ENCODE measurements around the gene MAVS.

MAVS gene

GRCh38 chr20:3915691-3916090, 69.1 kb downstream of the MAVS start:
- Mint-ChIP-seq H3K36me3 (ENCODE audit: insufficient read depth) (peaks cover 79% of the 10 kb centered on the region), H3K4me1 (peaks cover 35% of the 10 kb centered on the region), H3K4me3 (no peak overlapping the region), H3K9me3 (no peaks in the 10 kb centered on the region), H3K27ac (ENCODE audit: low read depth) (no peak overlapping the region), H3K27me3 (no peaks in the 10 kb centered on the region)
- DNase-seq (ENCODE audit: low spot score in 2 of 2) (no peak), ATAC-seq (replicated peaks; ENCODE audit: extremely low read depth, poor library complexity, severe bottlenecking) (no peak)

GRCh38 chr20:3916364-3916763, 69.7 kb downstream of the MAVS start:
- H3K9me3 Mint-ChIP-seq, result no peaks in the 10 kb centered on the region
- no peaks in the 10 kb centered on the region for H3K27me3 Mint-ChIP-seq
- peaks cover 35% of the 10 kb centered on the region for H3K4me1 Mint-ChIP-seq
- no peak overlapping the region for H3K27ac Mint-ChIP-seq (ENCODE audit: low read depth)
- peaks cover 77% of the 10 kb centered on the region for H3K36me3 Mint-ChIP-seq (ENCODE audit: insufficient read depth)
- no peak overlapping the region for H3K4me3 Mint-ChIP-seq
- ATAC-seq (replicated peaks; ENCODE audit: extremely low read depth, poor library complexity, severe bottlenecking) (no peak), DNase-seq (ENCODE audit: low spot score in 2 of 2) (no peak)

GRCh38 chr20:3919352-3919751, 72.7 kb downstream of the MAVS start:
- DNase-seq (ENCODE audit: low spot score in 2 of 2) (no peak), ATAC-seq (replicated peaks; ENCODE audit: extremely low read depth, poor library complexity, severe bottlenecking) (no peak)
- Mint-ChIP-seq H3K4me1 (peaks cover 43% of the 10 kb centered on the region), H3K27ac (ENCODE audit: low read depth) (peak overlapping the region; percentile 7), H3K36me3 (ENCODE audit: insufficient read depth) (peaks cover 68% of the 10 kb centered on the region), H3K4me3 (no peak overlapping the region), H3K9me3 (no peaks in the 10 kb centered on the region), H3K27me3 (no peaks in the 10 kb centered on the region)

GRCh38 chr20:3922223-3922982, 75.8 kb downstream of the MAVS start:
- Mint-ChIP-seq H3K36me3 (ENCODE audit: insufficient read depth) (peaks cover 59% of the 10 kb centered on the region), H3K27ac (ENCODE audit: low read depth) (peak overlapping the region; percentile 63), H3K4me3 (no peak overlapping the region), H3K27me3 (no peaks in the 10 kb centered on the region), H3K4me1 (peaks cover 51% of the 10 kb centered on the region), H3K9me3 (no peaks in the 10 kb centered on the region)
- DNase-seq (ENCODE audit: low spot score in 2 of 2) (no peak), ATAC-seq (replicated peaks; ENCODE audit: extremely low read depth, poor library complexity, severe bottlenecking) (no peak)

GRCh38 chr20:3922983-3923339, 76.3 kb downstream of the MAVS start:
- Mint-ChIP-seq H3K9me3 (no peaks in the 10 kb centered on the region), H3K4me1 (peaks cover 57% of the 10 kb centered on the region), H3K27me3 (no peaks in the 10 kb centered on the region), H3K4me3 (no peak overlapping the region), H3K36me3 (ENCODE audit: insufficient read depth) (peaks cover 56% of the 10 kb centered on the region), H3K27ac (ENCODE audit: low read depth) (peak overlapping the region; percentile 63)
- ATAC-seq (replicated peaks; ENCODE audit: extremely low read depth, poor library complexity, severe bottlenecking) (no peak), DNase-seq (ENCODE audit: low spot score in 2 of 2) (no peak)

- no peak overlapping the region for H3K4me3 Mint-ChIP-seq
Observed at GRCh38 chr20:3923818-3924217, 77.2 kb downstream of the MAVS start.

GRCh38 chr20:3924304-3925112, 77.9 kb downstream of the MAVS start:
- H3K27ac Mint-ChIP-seq (ENCODE audit: low read depth), result peak overlapping the region; percentile 83

More at GRCh38 chr20:3923818-3924217, 77.2 kb downstream of the MAVS start:
- peak overlapping the region; percentile 63 for H3K27ac Mint-ChIP-seq (ENCODE audit: low read depth)
- DNase-seq (ENCODE audit: low spot score in 2 of 2) (no peak), ATAC-seq (replicated peaks; ENCODE audit: extremely low read depth, poor library complexity, severe bottlenecking) (no peak)
- peaks cover 55% of the 10 kb centered on the region for H3K36me3 Mint-ChIP-seq (ENCODE audit: insufficient read depth)
- no peaks in the 10 kb centered on the region for H3K9me3 Mint-ChIP-seq
- peaks cover 61% of the 10 kb centered on the region for H3K4me1 Mint-ChIP-seq
- H3K27me3 Mint-ChIP-seq, result no peaks in the 10 kb centered on the region

GRCh38 chr20:3925113-3925695, 78.6 kb downstream of the MAVS start:
- peaks cover 67% of the 10 kb centered on the region for H3K4me1 Mint-ChIP-seq
- peaks cover 47% of the 10 kb centered on the region for H3K36me3 Mint-ChIP-seq (ENCODE audit: insufficient read depth)
- no peaks in the 10 kb centered on the region for H3K27me3 Mint-ChIP-seq
- H3K4me3 Mint-ChIP-seq, result no peak overlapping the region
- no peak for DNase-seq (ENCODE audit: low spot score in 2 of 2)
- H3K27ac Mint-ChIP-seq (ENCODE audit: low read depth), result peak overlapping the region; percentile 83
- ATAC-seq (replicated peaks; ENCODE audit: extremely low read depth, poor library complexity, severe bottlenecking), result no peak
- no peaks in the 10 kb centered on the region for H3K9me3 Mint-ChIP-seq

More at GRCh38 chr20:3924304-3925112, 77.9 kb downstream of the MAVS start:
- ATAC-seq (replicated peaks; ENCODE audit: extremely low read depth, poor library complexity, severe bottlenecking), result peak; percentile 26
- H3K4me1 Mint-ChIP-seq, result peaks cover 60% of the 10 kb centered on the region
- DNase-seq (ENCODE audit: low spot score in 2 of 2), result no peak
- no peaks in the 10 kb centered on the region for H3K27me3 Mint-ChIP-seq
- no peak overlapping the region for H3K4me3 Mint-ChIP-seq
- no peaks in the 10 kb centered on the region for H3K9me3 Mint-ChIP-seq
- peaks cover 50% of the 10 kb centered on the region for H3K36me3 Mint-ChIP-seq (ENCODE audit: insufficient read depth)

Data from central memory CD8-positive, alpha-beta T cell (primary cell).